ENCODE results near the gene MRPL49.

- TF ChIP-seq POLR2AphosphoS5 (IDR thresholded peaks at IDR 0.05) (no peak), POLR2A (IDR thresholded peaks at IDR 0.05; ENCODE audit: low read depth) (no peak)
Observed at GRCh38 chr11:65077451-65077850, 44.7 kb upstream of the MRPL49 start.
